Loucy (cell line): ENCODE data around the gene CHN2.

Experiments used
- H2AFZ ChIP-seq: fragments of 200-600 bp; sonication (generic); 2 replicates; pipeline ENCODE4 v1.6.0; 2016; ENCODE audit warnings: antibody characterized with exemption, mild to moderate bottlenecking, low read length, moderate library complexity
- H3F3A ChIP-seq: fragments of 200-600 bp; 2 replicates; pipeline ENCODE4 v1.6.0; 2016; ENCODE audit warnings: antibody characterized with exemption, low read depth, mild to moderate bottlenecking
- H3K27me3 ChIP-seq: fragments of 200-600 bp; sonication (generic); 2 replicates; pipeline ENCODE4 v1.6.1; 2014; ENCODE audit warnings: low read length, mild to moderate bottlenecking; ENCODE audit not compliant: insufficient read depth, poor library complexity, severe bottlenecking
- H3K36me3 ChIP-seq: fragments of 200-600 bp; sonication (generic); 2 replicates; pipeline ENCODE4 v1.6.1; 2016; ENCODE audit warnings: low read length; ENCODE audit not compliant: insufficient read depth
- H3K4me1 ChIP-seq: fragments of 200-600 bp; sonication (generic); 2 replicates; pipeline ENCODE4 v1.5.1; 2014; ENCODE audit warnings: low read length, mild to moderate bottlenecking; ENCODE audit not compliant: insufficient read depth, poor library complexity, severe bottlenecking
- H3K4me2 ChIP-seq: fragments of 200-600 bp; sonication (generic); 2 replicates; pipeline ENCODE4 v1.6.0; 2014; ENCODE audit warnings: antibody characterized with exemption, low read length, low read depth, mild to moderate bottlenecking; ENCODE audit not compliant: poor library complexity, severe bottlenecking
- H3K4me3 ChIP-seq: fragments of 200-600 bp; sonication (generic); 2 replicates; pipeline ENCODE4 v1.5.1; 2014; ENCODE audit warnings: low read length, mild to moderate bottlenecking, mixed read lengths; ENCODE audit not compliant: poor library complexity, severe bottlenecking
- H3K79me2 ChIP-seq: fragments of 200-600 bp; sonication (generic); 2 replicates; pipeline ENCODE4 v1.6.1; 2014; ENCODE audit warnings: low read length; ENCODE audit not compliant: insufficient read depth
- H3K9ac ChIP-seq: fragments of 200-600 bp; sonication (generic); 2 replicates; pipeline ENCODE4 v1.6.0; 2014; ENCODE audit warnings: mild to moderate bottlenecking, low read depth, low read length, moderate library complexity; ENCODE audit not compliant: poor library complexity, severe bottlenecking
- H3K9me2 ChIP-seq: fragments of 200-600 bp; sonication (generic); replicated peaks from 2 replicates; pipeline ENCODE4 v1.6.1; 2016; ENCODE audit warnings: low read depth, low read length, mixed read lengths
- H3K9me3 ChIP-seq: fragments of 200-600 bp; sonication (generic); 2 replicates; pipeline ENCODE4 v1.6.1; 2014; ENCODE audit warnings: mild to moderate bottlenecking, antibody characterized with exemption, low read length, low read depth; ENCODE audit not compliant: insufficient read depth
- H4K20me1 ChIP-seq: fragments of 200-600 bp; sonication (generic); 2 replicates; pipeline ENCODE4 v1.6.0; 2014; ENCODE audit warnings: antibody characterized with exemption, low read length, mild to moderate bottlenecking; ENCODE audit not compliant: insufficient read depth, poor library complexity, severe bottlenecking
- CTCF ChIP-seq: fragments of 200-600 bp; sonication (generic); conservative IDR thresholded peaks from 2 replicates; pipeline ENCODE4 v1.5.1; 2014; ENCODE audit warnings: mild to moderate bottlenecking, antibody characterized with exemption, low read length
- EZH2phosphoT487 ChIP-seq: fragments of 200-600 bp; IDR thresholded peaks from 2 replicates; pipeline ENCODE4 v1.6.1; 2018; ENCODE audit warnings: antibody characterized with exemption, mild to moderate bottlenecking, moderate library complexity, borderline replicate concordance

CHN2 gene

GRCh38 chr7:29424295-29424983, 229.9 kb downstream of the CHN2 start:
- H3K9me3 ChIP-seq, result no peaks in the 10 kb centered on the region
- H3K9me2 ChIP-seq, result no peaks in the 10 kb centered on the region
- H3K36me3 ChIP-seq, result no peaks in the 10 kb centered on the region
- H4K20me1 ChIP-seq, result no peaks in the 10 kb centered on the region
- H3K79me2 ChIP-seq, result no peaks in the 10 kb centered on the region
- no peaks in the 10 kb centered on the region for H3F3A ChIP-seq
- no peak overlapping the region for H3K4me2 ChIP-seq
- no peak overlapping the region for H3K9ac ChIP-seq
- H3K4me3 ChIP-seq, result no peak overlapping the region
- TF ChIP-seq CTCF, result no peak
- TF ChIP-seq EZH2phosphoT487, result no peak
- no peaks in the 10 kb centered on the region for H3K4me1 ChIP-seq
- H3K27me3 ChIP-seq, result no peaks in the 10 kb centered on the region
- no peak overlapping the region for H2AFZ ChIP-seq

GRCh38 chr7:29424984-29425309, 230.4 kb downstream of the CHN2 start:
- H3K4me2 ChIP-seq, result no peak overlapping the region
- no peaks in the 10 kb centered on the region for H4K20me1 ChIP-seq

GRCh38 chr7:29426587-29426986, 232.0 kb downstream of the CHN2 start:
- no peak overlapping the region for H3K4me2 ChIP-seq
- no peak overlapping the region for H2AFZ ChIP-seq
- H3K9ac ChIP-seq, result no peak overlapping the region
- H3K79me2 ChIP-seq, result no peaks in the 10 kb centered on the region
- H3K27me3 ChIP-seq, result no peaks in the 10 kb centered on the region
- no peak for TF ChIP-seq CTCF
- H3F3A ChIP-seq, result no peaks in the 10 kb centered on the region
- no peaks in the 10 kb centered on the region for H3K9me2 ChIP-seq
- no peaks in the 10 kb centered on the region for H3K9me3 ChIP-seq
- no peaks in the 10 kb centered on the region for H3K36me3 ChIP-seq
- no peak overlapping the region for H3K4me3 ChIP-seq
- H3K4me1 ChIP-seq, result no peaks in the 10 kb centered on the region
- H4K20me1 ChIP-seq, result no peaks in the 10 kb centered on the region

More at GRCh38 chr7:29424984-29425309, 230.4 kb downstream of the CHN2 start:
- H3K4me3 ChIP-seq, result no peak overlapping the region
- no peaks in the 10 kb centered on the region for H3K9me2 ChIP-seq
- no peaks in the 10 kb centered on the region for H3F3A ChIP-seq
- no peak overlapping the region for H3K9ac ChIP-seq
- no peaks in the 10 kb centered on the region for H3K4me1 ChIP-seq
- no peaks in the 10 kb centered on the region for H3K27me3 ChIP-seq
- no peak for TF ChIP-seq CTCF
- TF ChIP-seq EZH2phosphoT487, result no peak
- H3K36me3 ChIP-seq, result no peaks in the 10 kb centered on the region
- no peak overlapping the region for H2AFZ ChIP-seq
- H3K9me3 ChIP-seq, result no peaks in the 10 kb centered on the region
- H3K79me2 ChIP-seq, result no peaks in the 10 kb centered on the region
